ENCODE results near the gene RPL28. TPM values are rescaled to one million over a fixed set of nuclear protein-coding genes. Genes with fewer than 3 reads are reported as not detected.

RPL28 gene
- total and polyA plus RNA-seq, 4 donors = 116 to 535 (median 164) TPM

DNA sequence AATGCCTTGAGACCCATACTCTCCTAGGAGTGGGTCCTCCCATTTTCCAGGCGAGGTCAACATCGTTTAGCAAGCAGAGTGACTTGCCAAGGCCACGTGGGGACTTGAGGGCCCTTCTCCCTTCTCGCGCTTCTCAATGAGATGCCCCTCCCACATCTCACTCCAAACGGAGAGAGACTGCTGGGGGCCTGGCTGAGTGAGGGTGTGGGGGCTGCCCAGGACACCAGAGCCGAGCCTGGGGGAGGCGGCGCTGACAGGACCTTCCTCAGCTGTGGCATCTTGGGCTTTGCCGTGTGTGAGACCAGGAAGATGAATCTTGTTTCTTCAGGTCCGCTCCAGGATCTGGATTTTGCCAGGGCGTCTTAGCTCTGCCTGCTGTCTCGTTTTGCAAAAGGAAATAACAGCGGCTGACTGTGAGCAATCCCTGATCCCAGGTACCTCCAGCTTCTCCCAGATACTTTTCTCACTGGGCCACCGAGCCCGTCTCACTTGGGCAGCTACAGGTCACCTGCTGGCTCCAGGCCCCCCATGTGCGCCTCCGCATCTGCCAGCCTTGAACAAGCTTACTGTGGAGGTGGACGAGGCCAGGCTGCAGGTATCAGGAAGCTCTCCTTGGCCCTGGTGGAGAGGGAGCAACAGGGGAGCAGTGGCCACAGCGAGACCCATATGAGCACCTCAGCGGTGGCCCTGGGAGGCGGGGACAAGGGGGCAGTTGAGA lies 37.3 kb upstream of the RPL28 start:
- Histone ChIP-seq H3K9ac (ENCODE audit: low read depth in 1 of 2, low read length in 2 of 2) (no peak overlapping the region), H3K36me3 (ENCODE audit: control insufficient read depth in 4 of 4, insufficient read depth in 3 of 4, low read depth in 1 of 4, low read length in 3 of 4) (peaks cover 0 to 7% (median 0%) of the 10 kb centered on the region in 4 donors), H3K9me3 (ENCODE audit: control insufficient read depth in 4 of 4, low read length in 3 of 4) (no peaks in the 10 kb centered on the region), H3K27me3 (ENCODE audit: control insufficient read depth in 4 of 4, insufficient read depth in 4 of 4, low read length in 3 of 4) (peaks cover 0 to 6% (median 4%) of the 10 kb centered on the region in 4 donors), H3K27ac (ENCODE audit: low read depth in 1 of 2, low read length in 2 of 2) (no peak overlapping the region), H3K4me1 (ENCODE audit: control insufficient read depth in 4 of 4, insufficient read depth in 4 of 4, low read length in 3 of 4) (peaks cover 0 to 1% (median 0%) of the 10 kb centered on the region in 4 donors), H3K4me3 (ENCODE audit: low read depth in 1 of 3, low read length in 3 of 3) (no peak overlapping the region)
- no peak for DNase-seq (ENCODE audit: low spot score)
- WGBS = 87% methylated on average over 22 of the region's 22 CpGs
- TF ChIP-seq, protein P1, sequence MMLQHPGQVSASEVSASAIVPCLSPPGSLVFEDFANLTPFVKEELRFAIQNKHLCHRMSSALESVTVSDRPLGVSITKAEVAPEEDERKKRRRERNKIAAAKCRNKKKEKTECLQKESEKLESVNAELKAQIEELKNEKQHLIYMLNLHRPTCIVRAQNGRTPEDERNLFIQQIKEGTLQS (IDR thresholded peaks at IDR 0.05) = no peak
- TF ChIP-seq GABPA (IDR thresholded peaks at IDR 0.05 in 1 of 2, conservative IDR thresholded peaks at IDR 0.05 in 1 of 2) = no peak
- no peak for TF ChIP-seq RXRA (IDR thresholded peaks at IDR 0.05)
- TF ChIP-seq, protein P2, sequence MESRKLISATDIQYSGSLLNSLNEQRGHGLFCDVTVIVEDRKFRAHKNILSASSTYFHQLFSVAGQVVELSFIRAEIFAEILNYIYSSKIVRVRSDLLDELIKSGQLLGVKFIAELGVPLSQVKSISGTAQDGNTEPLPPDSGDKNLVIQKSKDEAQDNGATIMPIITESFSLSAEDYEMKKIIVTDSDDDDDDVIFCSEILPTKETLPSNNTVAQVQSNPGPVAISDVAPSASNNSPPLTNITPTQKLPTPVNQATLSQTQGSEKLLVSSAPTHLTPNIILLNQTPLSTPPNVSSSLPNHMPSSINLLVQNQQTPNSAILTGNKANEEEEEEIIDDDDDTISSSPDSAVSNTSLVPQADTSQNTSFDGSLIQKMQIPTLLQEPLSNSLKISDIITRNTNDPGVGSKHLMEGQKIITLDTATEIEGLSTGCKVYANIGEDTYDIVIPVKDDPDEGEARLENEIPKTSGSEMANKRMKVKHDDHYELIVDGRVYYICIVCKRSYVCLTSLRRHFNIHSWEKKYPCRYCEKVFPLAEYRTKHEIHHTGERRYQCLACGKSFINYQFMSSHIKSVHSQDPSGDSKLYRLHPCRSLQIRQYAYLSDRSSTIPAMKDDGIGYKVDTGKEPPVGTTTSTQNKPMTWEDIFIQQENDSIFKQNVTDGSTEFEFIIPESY (IDR thresholded peaks at IDR 0.05) = no peak
- TF ChIP-seq EGR1 (IDR thresholded peaks at IDR 0.05; ENCODE audit: low read depth in 2 of 2) = no peak
- TF ChIP-seq TAF1 (conservative IDR thresholded peaks at IDR 0.05) = no peak
- TF ChIP-seq SP1 (IDR thresholded peaks at IDR 0.05) = no peak
- TF ChIP-seq, protein P3, sequence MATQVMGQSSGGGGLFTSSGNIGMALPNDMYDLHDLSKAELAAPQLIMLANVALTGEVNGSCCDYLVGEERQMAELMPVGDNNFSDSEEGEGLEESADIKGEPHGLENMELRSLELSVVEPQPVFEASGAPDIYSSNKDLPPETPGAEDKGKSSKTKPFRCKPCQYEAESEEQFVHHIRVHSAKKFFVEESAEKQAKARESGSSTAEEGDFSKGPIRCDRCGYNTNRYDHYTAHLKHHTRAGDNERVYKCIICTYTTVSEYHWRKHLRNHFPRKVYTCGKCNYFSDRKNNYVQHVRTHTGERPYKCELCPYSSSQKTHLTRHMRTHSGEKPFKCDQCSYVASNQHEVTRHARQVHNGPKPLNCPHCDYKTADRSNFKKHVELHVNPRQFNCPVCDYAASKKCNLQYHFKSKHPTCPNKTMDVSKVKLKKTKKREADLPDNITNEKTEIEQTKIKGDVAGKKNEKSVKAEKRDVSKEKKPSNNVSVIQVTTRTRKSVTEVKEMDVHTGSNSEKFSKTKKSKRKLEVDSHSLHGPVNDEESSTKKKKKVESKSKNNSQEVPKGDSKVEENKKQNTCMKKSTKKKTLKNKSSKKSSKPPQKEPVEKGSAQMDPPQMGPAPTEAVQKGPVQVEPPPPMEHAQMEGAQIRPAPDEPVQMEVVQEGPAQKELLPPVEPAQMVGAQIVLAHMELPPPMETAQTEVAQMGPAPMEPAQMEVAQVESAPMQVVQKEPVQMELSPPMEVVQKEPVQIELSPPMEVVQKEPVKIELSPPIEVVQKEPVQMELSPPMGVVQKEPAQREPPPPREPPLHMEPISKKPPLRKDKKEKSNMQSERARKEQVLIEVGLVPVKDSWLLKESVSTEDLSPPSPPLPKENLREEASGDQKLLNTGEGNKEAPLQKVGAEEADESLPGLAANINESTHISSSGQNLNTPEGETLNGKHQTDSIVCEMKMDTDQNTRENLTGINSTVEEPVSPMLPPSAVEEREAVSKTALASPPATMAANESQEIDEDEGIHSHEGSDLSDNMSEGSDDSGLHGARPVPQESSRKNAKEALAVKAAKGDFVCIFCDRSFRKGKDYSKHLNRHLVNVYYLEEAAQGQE (IDR thresholded peaks at IDR 0.05) = no peak
- no peak for TF ChIP-seq JUND (IDR thresholded peaks at IDR 0.05)
- no peak for TF ChIP-seq FOXA2 (IDR thresholded peaks at IDR 0.05)
- TF ChIP-seq FOXA1 (IDR thresholded peaks at IDR 0.05) = no peak
- TF ChIP-seq HNF4A (conservative IDR thresholded peaks at IDR 0.05) = no peak
- TF ChIP-seq, protein P4, sequence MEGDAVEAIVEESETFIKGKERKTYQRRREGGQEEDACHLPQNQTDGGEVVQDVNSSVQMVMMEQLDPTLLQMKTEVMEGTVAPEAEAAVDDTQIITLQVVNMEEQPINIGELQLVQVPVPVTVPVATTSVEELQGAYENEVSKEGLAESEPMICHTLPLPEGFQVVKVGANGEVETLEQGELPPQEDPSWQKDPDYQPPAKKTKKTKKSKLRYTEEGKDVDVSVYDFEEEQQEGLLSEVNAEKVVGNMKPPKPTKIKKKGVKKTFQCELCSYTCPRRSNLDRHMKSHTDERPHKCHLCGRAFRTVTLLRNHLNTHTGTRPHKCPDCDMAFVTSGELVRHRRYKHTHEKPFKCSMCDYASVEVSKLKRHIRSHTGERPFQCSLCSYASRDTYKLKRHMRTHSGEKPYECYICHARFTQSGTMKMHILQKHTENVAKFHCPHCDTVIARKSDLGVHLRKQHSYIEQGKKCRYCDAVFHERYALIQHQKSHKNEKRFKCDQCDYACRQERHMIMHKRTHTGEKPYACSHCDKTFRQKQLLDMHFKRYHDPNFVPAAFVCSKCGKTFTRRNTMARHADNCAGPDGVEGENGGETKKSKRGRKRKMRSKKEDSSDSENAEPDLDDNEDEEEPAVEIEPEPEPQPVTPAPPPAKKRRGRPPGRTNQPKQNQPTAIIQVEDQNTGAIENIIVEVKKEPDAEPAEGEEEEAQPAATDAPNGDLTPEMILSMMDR (IDR thresholded peaks at IDR 0.05; ENCODE audit: low read depth, low read length, missing input control) = no peak
- TF ChIP-seq HNF4G (IDR thresholded peaks at IDR 0.05) = no peak
- TF ChIP-seq, protein P5, sequence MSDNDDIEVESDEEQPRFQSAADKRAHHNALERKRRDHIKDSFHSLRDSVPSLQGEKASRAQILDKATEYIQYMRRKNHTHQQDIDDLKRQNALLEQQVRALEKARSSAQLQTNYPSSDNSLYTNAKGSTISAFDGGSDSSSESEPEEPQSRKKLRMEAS (IDR thresholded peaks at IDR 0.05) = no peak
- TF ChIP-seq RAD21 (IDR thresholded peaks at IDR 0.05) = no peak
- no peak for TF ChIP-seq YY1 (IDR thresholded peaks at IDR 0.05)
- no peak for TF ChIP-seq NR2F2 (IDR thresholded peaks at IDR 0.05)

All from liver (tissue), 9 donors.